ENCODE measurements around the gene TMEM51.

DNA sequence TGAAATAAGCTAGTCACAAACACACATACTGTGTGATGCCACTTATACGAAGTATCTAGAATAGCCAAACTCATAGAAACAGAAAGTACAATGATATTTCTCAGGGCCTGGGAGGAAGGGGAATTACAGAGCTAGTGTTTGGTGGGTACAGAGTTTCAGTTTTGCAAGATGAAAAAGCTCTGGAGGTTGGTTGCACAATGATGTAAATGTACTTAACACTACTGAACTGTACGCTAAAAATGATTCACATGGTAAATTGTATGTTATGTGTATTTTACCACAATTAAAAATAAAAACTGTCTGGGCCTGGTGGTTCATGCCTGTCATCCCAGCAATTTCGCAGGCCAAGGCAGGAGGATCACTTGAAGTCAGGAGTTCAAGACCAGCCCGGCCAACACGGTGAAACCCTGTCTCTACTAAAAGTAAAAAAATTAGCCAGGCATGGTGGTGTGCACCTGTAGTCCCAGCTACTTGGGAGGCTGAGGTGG lies 78.2 kb downstream of the TMEM51 start:
- TF ChIP-seq, protein P1, sequence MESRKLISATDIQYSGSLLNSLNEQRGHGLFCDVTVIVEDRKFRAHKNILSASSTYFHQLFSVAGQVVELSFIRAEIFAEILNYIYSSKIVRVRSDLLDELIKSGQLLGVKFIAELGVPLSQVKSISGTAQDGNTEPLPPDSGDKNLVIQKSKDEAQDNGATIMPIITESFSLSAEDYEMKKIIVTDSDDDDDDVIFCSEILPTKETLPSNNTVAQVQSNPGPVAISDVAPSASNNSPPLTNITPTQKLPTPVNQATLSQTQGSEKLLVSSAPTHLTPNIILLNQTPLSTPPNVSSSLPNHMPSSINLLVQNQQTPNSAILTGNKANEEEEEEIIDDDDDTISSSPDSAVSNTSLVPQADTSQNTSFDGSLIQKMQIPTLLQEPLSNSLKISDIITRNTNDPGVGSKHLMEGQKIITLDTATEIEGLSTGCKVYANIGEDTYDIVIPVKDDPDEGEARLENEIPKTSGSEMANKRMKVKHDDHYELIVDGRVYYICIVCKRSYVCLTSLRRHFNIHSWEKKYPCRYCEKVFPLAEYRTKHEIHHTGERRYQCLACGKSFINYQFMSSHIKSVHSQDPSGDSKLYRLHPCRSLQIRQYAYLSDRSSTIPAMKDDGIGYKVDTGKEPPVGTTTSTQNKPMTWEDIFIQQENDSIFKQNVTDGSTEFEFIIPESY (CRISPR knock-in tag; IDR thresholded peaks at IDR 0.05), result no peak
- TF ChIP-seq CBFB (CRISPR knock-in tag; IDR thresholded peaks at IDR 0.05) (no peak), CREM (IDR thresholded peaks at IDR 0.05) (no peak), CREM (CRISPR knock-in tag; IDR thresholded peaks at IDR 0.05) (no peak), MXI1 (IDR thresholded peaks at IDR 0.05; ENCODE audit: borderline replicate concordance, low read depth, low read length) (no peak)
- TF ChIP-seq, protein P2, sequence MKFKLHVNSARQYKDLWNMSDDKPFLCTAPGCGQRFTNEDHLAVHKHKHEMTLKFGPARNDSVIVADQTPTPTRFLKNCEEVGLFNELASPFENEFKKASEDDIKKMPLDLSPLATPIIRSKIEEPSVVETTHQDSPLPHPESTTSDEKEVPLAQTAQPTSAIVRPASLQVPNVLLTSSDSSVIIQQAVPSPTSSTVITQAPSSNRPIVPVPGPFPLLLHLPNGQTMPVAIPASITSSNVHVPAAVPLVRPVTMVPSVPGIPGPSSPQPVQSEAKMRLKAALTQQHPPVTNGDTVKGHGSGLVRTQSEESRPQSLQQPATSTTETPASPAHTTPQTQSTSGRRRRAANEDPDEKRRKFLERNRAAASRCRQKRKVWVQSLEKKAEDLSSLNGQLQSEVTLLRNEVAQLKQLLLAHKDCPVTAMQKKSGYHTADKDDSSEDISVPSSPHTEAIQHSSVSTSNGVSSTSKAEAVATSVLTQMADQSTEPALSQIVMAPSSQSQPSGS (CRISPR knock-in tag; IDR thresholded peaks at IDR 0.05), result no peak
- TF ChIP-seq, protein P3, sequence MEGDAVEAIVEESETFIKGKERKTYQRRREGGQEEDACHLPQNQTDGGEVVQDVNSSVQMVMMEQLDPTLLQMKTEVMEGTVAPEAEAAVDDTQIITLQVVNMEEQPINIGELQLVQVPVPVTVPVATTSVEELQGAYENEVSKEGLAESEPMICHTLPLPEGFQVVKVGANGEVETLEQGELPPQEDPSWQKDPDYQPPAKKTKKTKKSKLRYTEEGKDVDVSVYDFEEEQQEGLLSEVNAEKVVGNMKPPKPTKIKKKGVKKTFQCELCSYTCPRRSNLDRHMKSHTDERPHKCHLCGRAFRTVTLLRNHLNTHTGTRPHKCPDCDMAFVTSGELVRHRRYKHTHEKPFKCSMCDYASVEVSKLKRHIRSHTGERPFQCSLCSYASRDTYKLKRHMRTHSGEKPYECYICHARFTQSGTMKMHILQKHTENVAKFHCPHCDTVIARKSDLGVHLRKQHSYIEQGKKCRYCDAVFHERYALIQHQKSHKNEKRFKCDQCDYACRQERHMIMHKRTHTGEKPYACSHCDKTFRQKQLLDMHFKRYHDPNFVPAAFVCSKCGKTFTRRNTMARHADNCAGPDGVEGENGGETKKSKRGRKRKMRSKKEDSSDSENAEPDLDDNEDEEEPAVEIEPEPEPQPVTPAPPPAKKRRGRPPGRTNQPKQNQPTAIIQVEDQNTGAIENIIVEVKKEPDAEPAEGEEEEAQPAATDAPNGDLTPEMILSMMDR (CRISPR knock-in tag; IDR thresholded peaks at IDR 0.05), result no peak
- TF ChIP-seq, protein P4, sequence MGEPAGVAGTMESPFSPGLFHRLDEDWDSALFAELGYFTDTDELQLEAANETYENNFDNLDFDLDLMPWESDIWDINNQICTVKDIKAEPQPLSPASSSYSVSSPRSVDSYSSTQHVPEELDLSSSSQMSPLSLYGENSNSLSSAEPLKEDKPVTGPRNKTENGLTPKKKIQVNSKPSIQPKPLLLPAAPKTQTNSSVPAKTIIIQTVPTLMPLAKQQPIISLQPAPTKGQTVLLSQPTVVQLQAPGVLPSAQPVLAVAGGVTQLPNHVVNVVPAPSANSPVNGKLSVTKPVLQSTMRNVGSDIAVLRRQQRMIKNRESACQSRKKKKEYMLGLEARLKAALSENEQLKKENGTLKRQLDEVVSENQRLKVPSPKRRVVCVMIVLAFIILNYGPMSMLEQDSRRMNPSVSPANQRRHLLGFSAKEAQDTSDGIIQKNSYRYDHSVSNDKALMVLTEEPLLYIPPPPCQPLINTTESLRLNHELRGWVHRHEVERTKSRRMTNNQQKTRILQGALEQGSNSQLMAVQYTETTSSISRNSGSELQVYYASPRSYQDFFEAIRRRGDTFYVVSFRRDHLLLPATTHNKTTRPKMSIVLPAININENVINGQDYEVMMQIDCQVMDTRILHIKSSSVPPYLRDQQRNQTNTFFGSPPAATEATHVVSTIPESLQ (CRISPR knock-in tag; conservative IDR thresholded peaks at IDR 0.05), result no peak
- TF ChIP-seq, protein P5, sequence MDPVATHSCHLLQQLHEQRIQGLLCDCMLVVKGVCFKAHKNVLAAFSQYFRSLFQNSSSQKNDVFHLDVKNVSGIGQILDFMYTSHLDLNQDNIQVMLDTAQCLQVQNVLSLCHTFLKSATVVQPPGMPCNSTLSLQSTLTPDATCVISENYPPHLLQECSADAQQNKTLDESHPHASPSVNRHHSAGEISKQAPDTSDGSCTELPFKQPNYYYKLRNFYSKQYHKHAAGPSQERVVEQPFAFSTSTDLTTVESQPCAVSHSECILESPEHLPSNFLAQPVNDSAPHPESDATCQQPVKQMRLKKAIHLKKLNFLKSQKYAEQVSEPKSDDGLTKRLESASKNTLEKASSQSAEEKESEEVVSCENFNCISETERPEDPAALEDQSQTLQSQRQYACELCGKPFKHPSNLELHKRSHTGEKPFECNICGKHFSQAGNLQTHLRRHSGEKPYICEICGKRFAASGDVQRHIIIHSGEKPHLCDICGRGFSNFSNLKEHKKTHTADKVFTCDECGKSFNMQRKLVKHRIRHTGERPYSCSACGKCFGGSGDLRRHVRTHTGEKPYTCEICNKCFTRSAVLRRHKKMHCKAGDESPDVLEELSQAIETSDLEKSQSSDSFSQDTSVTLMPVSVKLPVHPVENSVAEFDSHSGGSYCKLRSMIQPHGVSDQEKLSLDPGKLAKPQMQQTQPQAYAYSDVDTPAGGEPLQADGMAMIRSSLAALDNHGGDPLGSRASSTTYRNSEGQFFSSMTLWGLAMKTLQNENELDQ (CRISPR knock-in tag; IDR thresholded peaks at IDR 0.05; ENCODE audit: borderline replicate concordance), result no peak
